Bronchial epithelial cell (primary cell): Measurements from ENCODE around the gene ADARB2. TPM values are rescaled to one million over a fixed set of nuclear protein-coding genes. Genes with fewer than 3 reads are reported as not detected.

ENCODE experiments used
- DNase-seq: peaks from one replicate; pipeline ENCODE4 v3.0.0-alpha.2; 2010; ENCODE audit warnings: low read depth
- FAIRE-seq: peaks from 2 replicates; lab custom pipeline; 2011; peaks lifted over from hg19 to GRCh38; lab: Jason Lieb, UNC
- H3K27me3 ChIP-seq: 2 replicates; pipeline ENCODE4 v1.5.1; 2011; ENCODE audit warnings: low read length; ENCODE audit not compliant: control insufficient read depth, insufficient read depth
- H3K36me3 ChIP-seq: 2 replicates; pipeline ENCODE4 v1.5.1; 2011; ENCODE audit warnings: low read length; ENCODE audit not compliant: control insufficient read depth, insufficient read depth
- H3K4me3 ChIP-seq: 2 replicates; pipeline ENCODE4 v1.5.1; 2011; ENCODE audit warnings: mild to moderate bottlenecking, low read depth, low read length, control low read depth
- total RNA-seq: library from RNA; depleted of rRNA; stranded (reverse); fragments of >200 nt; gene quantifications from 2 replicates; pipeline ENCODE4 v1.2.1, GENCODE V29; 2014
- TF ChIP-seq, protein P1 (sequence below): IDR thresholded peaks from 2 replicates; pipeline ENCODE4 v1.5.1; 2011; ENCODE audit warnings: mild to moderate bottlenecking, moderate library complexity, low read length, control low read depth, inconsistent platforms; ENCODE audit not compliant: insufficient read depth, severe bottlenecking

The ADARB2 gene
- total RNA-seq, 1 donor from 2014 or later: not detected

DNA sequence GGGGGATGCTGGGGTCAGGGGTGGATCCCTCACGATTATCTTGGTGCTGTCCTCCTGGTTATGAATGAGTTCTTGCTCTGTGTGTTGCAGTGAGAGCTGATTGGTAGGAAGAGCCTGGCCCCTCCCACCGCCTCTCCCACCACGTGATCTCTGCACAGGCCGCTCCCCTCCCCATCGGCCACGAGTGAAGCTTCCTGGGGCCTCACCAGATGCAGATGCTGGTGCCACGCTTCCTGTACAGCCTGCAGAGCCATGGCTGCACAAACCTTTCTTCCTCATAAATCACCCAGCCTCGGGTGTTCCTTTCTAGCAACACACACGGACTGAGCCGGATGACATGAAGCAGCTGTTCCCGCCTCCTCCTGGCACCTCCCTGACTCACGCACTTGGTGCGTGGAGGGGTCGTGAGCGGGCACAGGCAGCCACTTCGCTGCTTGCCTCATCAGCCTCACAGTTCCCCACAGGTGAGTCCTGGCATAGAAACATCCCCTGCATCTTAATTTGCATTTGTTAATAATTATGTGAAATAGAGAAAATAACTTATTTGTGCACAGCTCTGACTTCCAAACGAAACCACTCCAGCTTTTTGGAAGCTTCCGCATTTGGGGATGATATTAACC, 210.8 kb downstream of the ADARB2 start:
- DNase-seq (no peak), FAIRE-seq (no peak)
- no peaks in the 10 kb centered on the region for H3K36me3 ChIP-seq
- TF ChIP-seq, protein P1, sequence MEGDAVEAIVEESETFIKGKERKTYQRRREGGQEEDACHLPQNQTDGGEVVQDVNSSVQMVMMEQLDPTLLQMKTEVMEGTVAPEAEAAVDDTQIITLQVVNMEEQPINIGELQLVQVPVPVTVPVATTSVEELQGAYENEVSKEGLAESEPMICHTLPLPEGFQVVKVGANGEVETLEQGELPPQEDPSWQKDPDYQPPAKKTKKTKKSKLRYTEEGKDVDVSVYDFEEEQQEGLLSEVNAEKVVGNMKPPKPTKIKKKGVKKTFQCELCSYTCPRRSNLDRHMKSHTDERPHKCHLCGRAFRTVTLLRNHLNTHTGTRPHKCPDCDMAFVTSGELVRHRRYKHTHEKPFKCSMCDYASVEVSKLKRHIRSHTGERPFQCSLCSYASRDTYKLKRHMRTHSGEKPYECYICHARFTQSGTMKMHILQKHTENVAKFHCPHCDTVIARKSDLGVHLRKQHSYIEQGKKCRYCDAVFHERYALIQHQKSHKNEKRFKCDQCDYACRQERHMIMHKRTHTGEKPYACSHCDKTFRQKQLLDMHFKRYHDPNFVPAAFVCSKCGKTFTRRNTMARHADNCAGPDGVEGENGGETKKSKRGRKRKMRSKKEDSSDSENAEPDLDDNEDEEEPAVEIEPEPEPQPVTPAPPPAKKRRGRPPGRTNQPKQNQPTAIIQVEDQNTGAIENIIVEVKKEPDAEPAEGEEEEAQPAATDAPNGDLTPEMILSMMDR: no peak
- no peaks in the 10 kb centered on the region for H3K27me3 ChIP-seq
- no peak overlapping the region for H3K4me3 ChIP-seq

DNA sequence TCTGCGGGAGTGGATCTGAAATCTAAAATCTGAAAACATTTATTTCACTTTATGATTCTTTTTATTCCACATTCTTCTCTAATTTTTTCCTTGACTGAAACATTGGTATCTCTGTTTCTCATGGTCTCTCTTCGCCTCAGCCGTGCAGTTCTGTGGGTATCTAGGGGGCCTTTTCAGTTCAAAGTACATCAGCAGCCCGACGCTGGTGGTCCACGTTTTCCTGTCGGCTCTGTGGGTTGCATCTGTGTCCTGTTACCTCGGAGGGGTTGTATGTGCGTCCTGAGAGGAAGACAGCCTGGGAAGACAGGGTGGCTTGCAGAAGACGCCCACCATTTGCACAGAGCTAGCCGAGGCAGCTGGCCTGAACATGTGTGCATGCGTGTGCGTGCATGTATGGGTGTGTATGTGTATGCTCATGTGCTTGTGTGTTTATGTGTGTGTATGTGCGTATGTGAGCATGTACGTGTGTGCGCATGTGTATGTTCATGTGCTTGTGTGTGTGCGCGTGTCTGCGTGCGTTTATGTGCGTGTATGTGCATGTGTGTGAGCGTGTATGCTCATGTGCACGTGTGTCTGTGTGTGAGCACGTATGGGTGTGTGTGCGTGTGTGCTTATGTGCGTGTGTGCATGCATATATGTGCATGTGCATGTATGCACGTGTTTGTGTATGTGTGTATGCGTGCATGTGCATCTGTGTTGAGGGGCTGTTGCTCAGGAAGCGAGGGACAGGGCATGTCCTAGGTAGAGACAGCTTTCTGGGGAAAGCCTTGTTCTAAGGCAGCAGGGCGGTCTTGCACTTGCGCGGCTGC, 211.8 kb downstream of the ADARB2 start:
- TF ChIP-seq, protein P1: no peak

DNA sequence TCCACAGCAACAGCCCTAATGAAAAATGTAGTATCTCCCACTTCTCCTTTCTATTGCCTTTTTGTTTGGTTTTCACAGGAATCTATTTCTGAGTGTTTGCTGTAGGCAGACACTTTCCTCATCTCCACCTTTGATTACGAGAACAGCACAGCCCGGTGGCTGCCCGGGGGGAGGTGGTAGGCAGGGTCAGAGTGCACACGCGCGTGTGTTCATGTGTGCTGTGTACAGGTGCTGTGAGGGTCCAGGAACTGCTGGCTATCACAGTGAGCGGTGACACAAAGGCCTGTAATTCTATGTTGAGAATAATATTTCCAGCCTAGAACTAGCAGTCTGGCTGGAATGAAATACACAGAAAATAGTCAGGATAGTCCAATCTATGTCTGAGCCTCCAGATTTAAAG, 212.8 kb downstream of the ADARB2 start:
- H3K36me3 ChIP-seq: no peaks in the 10 kb centered on the region
- FAIRE-seq (no peak), DNase-seq (no peak)
- no peaks in the 10 kb centered on the region for H3K27me3 ChIP-seq
- no peak overlapping the region for H3K4me3 ChIP-seq
- TF ChIP-seq, protein P1: no peak

More for the DNA sequence above, 211.8 kb downstream of the ADARB2 start:
- Histone ChIP-seq H3K36me3 (no peaks in the 10 kb centered on the region), H3K27me3 (no peaks in the 10 kb centered on the region), H3K4me3 (no peak overlapping the region)
- DNase-seq (no peak), FAIRE-seq (peak; percentile 91)

DNA sequence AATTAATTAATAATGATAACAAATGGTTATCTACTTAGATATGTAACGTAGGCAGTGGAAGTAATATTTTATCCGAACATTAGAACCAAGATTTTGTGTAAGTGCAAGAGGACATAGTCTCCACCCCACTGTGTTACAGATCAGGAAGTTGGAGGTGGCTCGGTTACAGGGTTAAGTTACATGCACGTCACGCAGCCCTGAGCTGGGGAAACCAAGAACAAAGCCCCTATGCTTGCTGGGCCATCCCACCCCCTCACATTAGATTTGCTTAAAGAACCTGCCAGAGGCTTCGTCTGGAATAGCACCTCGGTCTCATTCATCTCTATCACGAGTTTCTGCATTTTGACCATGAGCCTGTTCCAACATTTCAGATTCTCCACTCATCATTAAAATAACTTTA, 214.1 kb downstream of the ADARB2 start:
- Histone ChIP-seq H3K27me3 (no peaks in the 10 kb centered on the region), H3K4me3 (no peak overlapping the region), H3K36me3 (no peaks in the 10 kb centered on the region)
- TF ChIP-seq, protein P1: no peak
- FAIRE-seq: no peak
- no peak for DNase-seq

DNA sequence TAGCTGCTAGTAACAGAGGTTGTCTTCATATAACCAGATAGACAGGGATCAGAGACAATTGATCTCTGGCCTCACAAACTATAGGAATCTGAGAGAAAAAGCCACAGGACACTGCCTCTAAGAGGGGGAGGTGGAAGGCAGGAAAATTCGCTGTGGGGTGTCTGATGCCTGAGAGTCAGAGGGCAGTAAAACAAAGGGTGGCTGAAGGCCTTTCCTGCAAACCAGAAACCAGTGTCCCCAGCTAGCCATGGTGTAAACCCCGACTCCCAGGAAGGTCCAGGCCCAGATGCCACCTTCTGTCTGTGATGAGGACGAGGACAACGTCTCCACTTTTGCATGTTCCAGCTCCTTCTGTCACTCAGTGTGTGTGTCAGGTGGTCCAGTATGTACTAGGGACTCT, 215.1 kb downstream of the ADARB2 start:
- DNase-seq (no peak), FAIRE-seq (no peak)
- H3K36me3 ChIP-seq: no peaks in the 10 kb centered on the region
- TF ChIP-seq, protein P1: no peak
- no peak overlapping the region for H3K4me3 ChIP-seq
- H3K27me3 ChIP-seq: no peaks in the 10 kb centered on the region
